H1 (cell line): ENCODE data around the gene KRTAP5-6.

ENCODE experiments used
- JUN ChIP-seq: IDR thresholded peaks from 2 replicates; pipeline ENCODE4 v1.6.1; 2011; ENCODE audit warnings: low read depth, mild to moderate bottlenecking, improper control_type of control experiment, low read length
- RFX5 ChIP-seq: IDR thresholded peaks from 2 replicates; pipeline ENCODE4 v1.6.1; 2011; ENCODE audit warnings: low read depth, low read length, improper control_type of control experiment, borderline replicate concordance
- TF ChIP-seq, protein P1 (sequence below), 3 experiments: IDR thresholded peaks; 1 replicate in 2 of 3; 2 replicates in 1 of 3; pipeline versions ENCODE4 v1.5.1 to v1.6.1; 2011; ENCODE audit warnings: low read length in 3 of 3, mild to moderate bottlenecking in 3 of 3, inconsistent platforms in 2 of 3, low read depth in 1 of 3, moderate library complexity in 1 of 3; ENCODE audit not compliant: insufficient read depth in 1 of 3; ENCODE audit errors: control extremely low read depth in 1 of 3

DNA sequence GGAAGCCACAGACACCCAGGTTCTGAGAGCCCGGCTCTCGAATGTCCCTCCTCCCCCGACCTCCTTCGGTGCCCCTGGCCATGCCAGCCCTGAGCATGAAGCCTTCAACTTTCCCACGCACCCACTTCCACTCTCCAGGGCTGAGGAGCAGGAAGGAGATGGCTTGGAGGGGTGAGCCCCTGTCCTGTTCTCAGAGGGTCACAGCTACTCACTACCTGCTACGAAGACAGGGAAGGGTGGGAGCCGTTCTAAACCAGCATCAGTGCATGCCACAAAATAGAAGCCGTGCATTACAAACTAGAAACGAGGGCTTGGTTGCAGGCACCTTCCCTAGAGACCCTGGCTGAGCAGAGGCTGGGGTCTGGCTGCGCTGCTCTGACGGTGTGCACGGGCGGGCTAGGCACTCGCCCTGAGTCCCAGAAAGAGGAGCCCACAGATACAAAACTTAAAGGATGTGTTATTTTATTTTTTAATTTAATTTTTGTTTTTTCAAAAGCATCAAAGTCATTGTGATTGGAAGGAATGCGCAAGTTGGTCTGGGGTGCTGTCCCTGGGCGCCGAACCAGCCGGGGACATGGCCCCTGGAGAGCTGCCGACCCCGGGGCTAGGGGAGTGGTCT lies 4.2 kb upstream of the KRTAP5-6 start:
- TF ChIP-seq, protein P1, sequence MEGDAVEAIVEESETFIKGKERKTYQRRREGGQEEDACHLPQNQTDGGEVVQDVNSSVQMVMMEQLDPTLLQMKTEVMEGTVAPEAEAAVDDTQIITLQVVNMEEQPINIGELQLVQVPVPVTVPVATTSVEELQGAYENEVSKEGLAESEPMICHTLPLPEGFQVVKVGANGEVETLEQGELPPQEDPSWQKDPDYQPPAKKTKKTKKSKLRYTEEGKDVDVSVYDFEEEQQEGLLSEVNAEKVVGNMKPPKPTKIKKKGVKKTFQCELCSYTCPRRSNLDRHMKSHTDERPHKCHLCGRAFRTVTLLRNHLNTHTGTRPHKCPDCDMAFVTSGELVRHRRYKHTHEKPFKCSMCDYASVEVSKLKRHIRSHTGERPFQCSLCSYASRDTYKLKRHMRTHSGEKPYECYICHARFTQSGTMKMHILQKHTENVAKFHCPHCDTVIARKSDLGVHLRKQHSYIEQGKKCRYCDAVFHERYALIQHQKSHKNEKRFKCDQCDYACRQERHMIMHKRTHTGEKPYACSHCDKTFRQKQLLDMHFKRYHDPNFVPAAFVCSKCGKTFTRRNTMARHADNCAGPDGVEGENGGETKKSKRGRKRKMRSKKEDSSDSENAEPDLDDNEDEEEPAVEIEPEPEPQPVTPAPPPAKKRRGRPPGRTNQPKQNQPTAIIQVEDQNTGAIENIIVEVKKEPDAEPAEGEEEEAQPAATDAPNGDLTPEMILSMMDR (IDR thresholded peaks at IDR 0.05; ENCODE audit: control extremely low read depth in 1 of 3, insufficient read depth in 1 of 3, low read depth in 1 of 3, low read length in 3 of 3) = no peak
- TF ChIP-seq JUN (no peak), RFX5 (no peak)
